B cell (primary cell): ENCODE measurements around the gene IQCC. TPM values are rescaled to one million over a fixed set of nuclear protein-coding genes. Genes with fewer than 3 reads are reported as not detected.

ENCODE experiments used
- ATAC-seq: fragments of 200-7000 bp; cut with Tn5 transposase; one replicate; pipeline ENCODE4 v1.10.0; 2021; ENCODE audit warnings: low read depth, mild to moderate bottlenecking, moderate number of reproducible peaks, moderate library complexity
- CTCF ChIA-PET: fragments of 350-600 bp; sonication (Branson Sonifier 250); formaldehyde crosslinking; loops from one replicate; lab custom pipeline; 2021; ENCODE audit warnings: antibody characterized with exemption, inconsistent platforms; lab: Charles Lee
- POLR2A ChIA-PET: fragments of 350-600 bp; sonication (Branson Sonifier 250); formaldehyde crosslinking; loops from one replicate; lab custom pipeline; 2021; ENCODE audit warnings: antibody characterized with exemption; lab: Charles Lee
- DNase-seq: peaks from one replicate; pipeline ENCODE4 v3.0.0; 2013
- H2AFZ ChIP-seq: 2 replicates; pipeline ENCODE4 v1.6.1; 2012; ENCODE audit warnings: mild to moderate bottlenecking, low read depth, low read length; ENCODE audit not compliant: insufficient read depth, poor library complexity, severe bottlenecking
- H3K27ac ChIP-seq, 2 donors: 1 replicate in 1 of 2; 2 replicates in 1 of 2; pipeline ENCODE4 v1.5.1; 2012 to 2013; ENCODE audit warnings: low read length in 2 of 2, mild to moderate bottlenecking in 2 of 2, moderate library complexity in 1 of 2
- H3K27me3 ChIP-seq, 4 experiments: fragments of 200-600 bp in 1 of 4; sonication (generic) in 1 of 4; replicated peaks in 1 of 4; 1 replicate in 2 of 4; 2 replicates in 2 of 4; pipeline versions ENCODE4 v1.6.1 to v1.7.0; 2013 to 2016; ENCODE audit warnings: low read length in 3 of 4, mild to moderate bottlenecking in 2 of 4, mixed read lengths in 1 of 4, moderate library complexity in 1 of 4; ENCODE audit not compliant: insufficient read depth in 4 of 4, control insufficient read depth in 3 of 4; ENCODE audit errors: control extremely low read depth in 1 of 4
- H3K36me3 ChIP-seq, 2 experiments: replicated peaks in 1 of 2; 1 replicate in 1 of 2; 2 replicates in 1 of 2; pipeline versions ENCODE4 v1.6.1 to v1.7.1; 2013; ENCODE audit warnings: low read length in 1 of 2; ENCODE audit not compliant: insufficient read depth in 2 of 2, control insufficient read depth in 1 of 2; ENCODE audit errors: control extremely low read depth in 1 of 2, extremely low read depth in 1 of 2
- H3K4me1 ChIP-seq, 2 donors: fragments of 200-600 bp in 1 of 2; sonication (generic) in 1 of 2; 1 replicate in 1 of 2; 2 replicates in 1 of 2; pipeline versions ENCODE4 v1.5.1 to v1.6.1; 2013 to 2017; ENCODE audit warnings: low read length in 2 of 2; ENCODE audit not compliant: control insufficient read depth in 2 of 2, insufficient read depth in 2 of 2
- H3K4me2 ChIP-seq: replicated peaks from 2 replicates; pipeline ENCODE3; 2012; ENCODE audit warnings: mild to moderate bottlenecking, low read depth, low read length; ENCODE audit not compliant: poor library complexity, severe bottlenecking
- H3K4me3 ChIP-seq, 5 experiments: fragments of 200-600 bp in 1 of 5; sonication (generic) in 1 of 5; 1 replicate in 3 of 5; 2 replicates in 2 of 5; pipeline versions ENCODE4 v1.5.1 to v1.7.0; 2011 to 2016; ENCODE audit warnings: low read length in 4 of 5, mild to moderate bottlenecking in 4 of 5, low read depth in 2 of 5, control low read depth in 1 of 5, moderate library complexity in 1 of 5; ENCODE audit not compliant: insufficient read depth in 1 of 5; ENCODE audit errors: control extremely low read depth in 1 of 5, extremely low read depth in 1 of 5
- H3K79me2 ChIP-seq: fragments of 200-600 bp; sonication (generic); one replicate; pipeline ENCODE4 v1.6.0; 2016; ENCODE audit warnings: low read length; ENCODE audit not compliant: control insufficient read depth, insufficient read depth
- H3K9ac ChIP-seq: fragments of 200-600 bp; sonication (generic); 2 replicates; pipeline ENCODE4 v1.6.1; 2017; ENCODE audit warnings: mild to moderate bottlenecking, low read length, moderate library complexity
- H3K9me3 ChIP-seq, 3 donors: one replicate each; pipeline versions ENCODE4 v1.6.1 to v1.7.1; 2013; ENCODE audit warnings: low read length in 2 of 3; ENCODE audit not compliant: control insufficient read depth in 2 of 3, insufficient read depth in 1 of 3; ENCODE audit errors: control extremely low read depth in 1 of 3
- H4K20me1 ChIP-seq: 2 replicates; pipeline ENCODE4 v1.6.0; 2012; ENCODE audit warnings: mild to moderate bottlenecking, low read length; ENCODE audit not compliant: insufficient read depth, control insufficient read depth, poor library complexity, severe bottlenecking
- H3K27ac Mint-ChIP-seq: one replicate; pipeline ENCODE4 v1.8.0; 2021; ENCODE audit warnings: mixed read lengths
- H3K27me3 Mint-ChIP-seq: one replicate; pipeline ENCODE4 v1.8.0; 2021; ENCODE audit warnings: mixed read lengths
- H3K4me1 Mint-ChIP-seq: one replicate; pipeline ENCODE4 v1.8.0; 2021; ENCODE audit warnings: mixed read lengths
- H3K4me3 Mint-ChIP-seq: one replicate; pipeline ENCODE4 v1.8.0; 2021; ENCODE audit warnings: mixed read lengths
- H3K9me3 Mint-ChIP-seq: one replicate; pipeline ENCODE4 v1.8.0; 2022; ENCODE audit warnings: mixed read lengths; ENCODE audit not compliant: insufficient read depth
- EZH2 ChIP-seq: IDR thresholded peaks from 2 replicates; pipeline ENCODE4 v1.6.1; 2012; ENCODE audit warnings: borderline replicate concordance, low read depth, mild to moderate bottlenecking, moderate library complexity, low read length; ENCODE audit not compliant: insufficient read depth, poor library complexity, severe bottlenecking
- WGBS: methylation state at CpG from one replicate; pipeline ENCODE4 v1.1.5; 2013; ENCODE audit warnings: missing lambda C conversion rate; ENCODE audit not compliant: insufficient coverage; 5-methylcytosine and 5-hydroxymethylcytosine counted together
- intact Hi-C: fragments of 100-400 bp; cut with micrococcal nuclease; formaldehyde crosslinking; loops from one replicate; pipeline ENCODE4 v1.10.0; 2022
- polyA plus RNA-seq: library from polyadenylated mRNA; depleted of rRNA; stranded (reverse); fragments of >200 nt; gene quantifications from 2 replicates; pipeline ENCODE4 v1.2.3, GENCODE V29; 2012
- total RNA-seq, 2 donors: library from RNA; stranded (reverse); fragments of 120-200 nt in 1 of 2; gene quantifications; 1 replicate in 1 of 2; 2 replicates in 1 of 2; pipeline versions ENCODE4 v1.2.3 to v1.2.4, GENCODE V29; 2013 to 2022
- TF ChIP-seq, protein P1 (sequence below): fragments of 200-600 bp; IDR thresholded peaks from one replicate; pipeline ENCODE4 v1.8.0; 2022; ENCODE audit warnings: antibody characterized with exemption, mild to moderate bottlenecking

IQCC gene
- total and polyA plus RNA-seq, 2 donors (not counting 1 experiment from before 2014, with no cell fraction given), result 2.0 to 2.1 TPM

DNA sequence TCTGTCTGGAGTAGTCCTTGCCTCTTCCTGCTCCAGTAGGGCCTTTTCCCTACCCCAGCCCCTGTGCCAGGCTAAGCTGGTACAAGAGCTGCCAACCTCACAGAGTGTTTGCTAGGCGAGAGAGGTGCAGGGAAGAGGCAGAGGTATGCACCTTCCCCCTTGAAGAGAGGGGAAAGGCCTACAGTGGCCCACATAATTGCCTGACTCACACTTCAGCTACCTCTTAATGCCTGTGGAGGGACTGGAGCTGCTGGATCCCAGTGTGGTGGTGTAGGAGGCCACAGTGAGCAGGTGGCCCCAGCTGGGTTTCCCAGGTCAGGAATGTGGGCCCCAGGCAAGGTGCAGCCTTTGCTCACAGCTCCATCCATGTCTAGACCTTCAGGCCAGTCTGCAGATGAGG, 8.4 kb upstream of the IQCC start:
- Histone ChIP-seq H3K79me2 (no peaks in the 10 kb centered on the region), H3K9me3 (no peaks in the 10 kb centered on the region), H2AFZ (no peak overlapping the region), H3K9ac (no peak overlapping the region), H3K27ac (no peak overlapping the region), H3K4me1 (peaks cover 8 to 26% of the 10 kb centered on the region in 2 donors), H3K27me3 (no peaks in the 10 kb centered on the region), H3K4me3 (no peak overlapping the region), H3K36me3 (peaks cover 4 to 48% of the 10 kb centered on the region in 2 experiments), H4K20me1 (no peaks in the 10 kb centered on the region), H3K4me2 (no peak overlapping the region)
- no peak overlapping the region for H3K4me3 Mint-ChIP-seq
- TF ChIP-seq EZH2, result no peak
- TF ChIP-seq, protein P1, sequence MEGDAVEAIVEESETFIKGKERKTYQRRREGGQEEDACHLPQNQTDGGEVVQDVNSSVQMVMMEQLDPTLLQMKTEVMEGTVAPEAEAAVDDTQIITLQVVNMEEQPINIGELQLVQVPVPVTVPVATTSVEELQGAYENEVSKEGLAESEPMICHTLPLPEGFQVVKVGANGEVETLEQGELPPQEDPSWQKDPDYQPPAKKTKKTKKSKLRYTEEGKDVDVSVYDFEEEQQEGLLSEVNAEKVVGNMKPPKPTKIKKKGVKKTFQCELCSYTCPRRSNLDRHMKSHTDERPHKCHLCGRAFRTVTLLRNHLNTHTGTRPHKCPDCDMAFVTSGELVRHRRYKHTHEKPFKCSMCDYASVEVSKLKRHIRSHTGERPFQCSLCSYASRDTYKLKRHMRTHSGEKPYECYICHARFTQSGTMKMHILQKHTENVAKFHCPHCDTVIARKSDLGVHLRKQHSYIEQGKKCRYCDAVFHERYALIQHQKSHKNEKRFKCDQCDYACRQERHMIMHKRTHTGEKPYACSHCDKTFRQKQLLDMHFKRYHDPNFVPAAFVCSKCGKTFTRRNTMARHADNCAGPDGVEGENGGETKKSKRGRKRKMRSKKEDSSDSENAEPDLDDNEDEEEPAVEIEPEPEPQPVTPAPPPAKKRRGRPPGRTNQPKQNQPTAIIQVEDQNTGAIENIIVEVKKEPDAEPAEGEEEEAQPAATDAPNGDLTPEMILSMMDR, result no peak
- H3K4me1 Mint-ChIP-seq, result peaks cover 18% of the 10 kb centered on the region
- ATAC-seq (no peak), DNase-seq (no peak)
- WGBS, result no CpG with 5 or more reads among the region's 1 CpG
- intact Hi-C loops, result no loop called here
- H3K27me3 Mint-ChIP-seq, result no peaks in the 10 kb centered on the region
- H3K27ac Mint-ChIP-seq, result peak overlapping the region; percentile 24
- CTCF ChIA-PET, result interaction anchor here (0.8 to 1.2 kb wide), 3 partner anchors 18 to 158 kb away, joined by 3 to 8 read pairs (median 3); partner anchors contain the start of gene KPNA6
- no peaks in the 10 kb centered on the region for H3K9me3 Mint-ChIP-seq
- POLR2A ChIA-PET, result no interaction called here

DNA sequence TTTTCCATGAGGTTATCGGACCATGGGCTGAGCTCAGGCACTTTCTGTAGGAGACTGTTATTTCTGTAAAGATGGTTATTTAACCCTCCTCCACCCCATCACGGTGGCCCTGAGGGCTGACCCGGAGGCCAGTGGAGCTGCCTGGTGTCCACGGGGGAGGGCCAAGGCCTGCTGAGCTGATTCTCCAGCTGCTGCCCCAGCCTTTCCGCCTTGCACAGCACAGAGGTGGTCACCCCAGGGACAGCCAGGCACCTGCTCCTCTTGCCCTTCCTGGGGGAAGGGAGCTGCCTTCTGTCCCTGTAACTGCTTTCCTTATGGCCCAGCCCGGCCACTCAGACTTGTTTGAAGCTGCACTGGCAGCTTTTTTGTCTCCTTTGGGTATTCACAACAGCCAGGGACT, 7.6 kb upstream of the IQCC start:
- POLR2A ChIA-PET, result interaction anchor here (0.6 kb wide), 1 partner anchor 125 kb away, joined by 3 read pairs; no protein-coding TSS in a partner anchor
- Histone ChIP-seq H3K79me2 (no peaks in the 10 kb centered on the region), H3K9me3 (no peaks in the 10 kb centered on the region), H3K4me3 (no peak overlapping the region), H3K4me2 (no peak overlapping the region), H3K27me3 (no peaks in the 10 kb centered on the region), H3K36me3 (peaks cover 4 to 40% of the 10 kb centered on the region in 2 experiments), H3K9ac (no peak overlapping the region), H4K20me1 (no peaks in the 10 kb centered on the region), H3K27ac (no peak overlapping the region), H3K4me1 (peaks cover 12 to 29% of the 10 kb centered on the region in 2 donors), H2AFZ (no peak overlapping the region)
- no peak for TF ChIP-seq EZH2
- TF ChIP-seq, protein P1, result no peak
- 93% methylated on average over 5 of the region's 6 CpGs for WGBS
- no peak overlapping the region for H3K4me3 Mint-ChIP-seq
- H3K9me3 Mint-ChIP-seq, result no peaks in the 10 kb centered on the region
- H3K4me1 Mint-ChIP-seq, result peaks cover 23% of the 10 kb centered on the region
- no peaks in the 10 kb centered on the region for H3K27me3 Mint-ChIP-seq
- DNase-seq (no peak), ATAC-seq (no peak)
- H3K27ac Mint-ChIP-seq, result no peak overlapping the region
- intact Hi-C loops, result no loop called here
- CTCF ChIA-PET, result interaction anchor here (0.6 to 1.1 kb wide), 2 partner anchors 18 to 208 kb away, joined by 6 to 8 read pairs; no protein-coding TSS in a partner anchor
